Cardiac septum (tissue), 1 donor: ENCODE measurements around the gene TMEM147. TPM values are rescaled to one million over a fixed set of nuclear protein-coding genes. Genes with fewer than 3 reads are reported as not detected.

Source experiments
- DNase-seq: peaks from one replicate; pipeline ENCODE4 v3.0.0-alpha.2; 2020; ENCODE audit warnings: low spot score
- intact Hi-C: fragments of 100-400 bp; cut with DNase I; formaldehyde crosslinking; loops from one replicate; pipeline ENCODE4 v1.14.0; 2022
- total RNA-seq: library from RNA; stranded (reverse); fragmentation: NEBNext Ultra II Directional; extraction: Animal tissue kit (Norgen Biotek cat#: 25700); gene quantifications from one replicate; pipeline ENCODE4 v1.2.1, GENCODE V29; 2021
- donor health status: DM: no; HTN: no; CAD: no.

Gene TMEM147
- total RNA-seq, 1 donor from 2014 or later: 64.4 TPM

DNA sequence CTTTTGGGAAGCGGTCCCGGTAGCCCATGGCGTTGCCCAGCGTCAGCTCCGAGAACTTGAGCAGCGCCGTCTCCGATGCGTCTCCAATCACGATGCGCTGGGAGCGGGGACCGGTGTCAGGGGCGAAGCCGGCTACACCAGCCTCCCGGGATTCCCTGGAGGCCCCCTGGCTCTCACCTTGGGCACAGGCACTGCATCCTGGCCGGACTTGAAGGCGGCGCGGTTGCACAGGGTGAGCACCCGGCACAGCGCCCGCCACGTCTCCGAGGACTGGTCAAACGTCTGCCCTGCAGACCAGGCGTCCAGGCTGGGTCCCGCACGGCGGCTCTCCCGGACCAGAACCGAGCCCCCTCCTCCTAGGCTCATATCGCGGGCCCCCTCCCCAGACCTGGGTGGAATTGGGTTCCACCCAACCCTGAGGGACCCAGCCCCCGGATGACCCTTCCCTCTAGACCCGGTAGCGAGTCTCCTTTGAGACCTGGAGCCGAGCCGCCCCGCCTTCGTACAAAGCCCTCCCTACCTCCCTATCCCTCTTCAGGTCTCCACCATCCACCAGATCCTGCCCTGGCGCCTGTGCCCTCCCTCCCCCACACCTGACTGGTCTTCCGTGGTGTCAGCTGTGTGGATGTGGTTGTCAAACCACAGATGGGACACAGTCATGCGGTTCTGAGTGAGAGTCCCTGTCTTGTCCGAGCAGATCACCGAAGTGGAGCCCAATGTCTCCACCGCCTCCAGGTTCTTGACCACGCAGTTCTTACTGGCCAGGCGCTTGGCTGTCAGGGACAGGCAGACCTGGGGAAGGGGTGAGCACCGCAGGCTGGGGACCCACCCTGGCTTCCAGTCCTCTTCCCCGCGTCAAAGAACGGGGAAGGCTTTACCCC, 13.2 kb downstream of the TMEM147 start:
- intact Hi-C loops: no loop called here
- no peak for DNase-seq

DNA sequence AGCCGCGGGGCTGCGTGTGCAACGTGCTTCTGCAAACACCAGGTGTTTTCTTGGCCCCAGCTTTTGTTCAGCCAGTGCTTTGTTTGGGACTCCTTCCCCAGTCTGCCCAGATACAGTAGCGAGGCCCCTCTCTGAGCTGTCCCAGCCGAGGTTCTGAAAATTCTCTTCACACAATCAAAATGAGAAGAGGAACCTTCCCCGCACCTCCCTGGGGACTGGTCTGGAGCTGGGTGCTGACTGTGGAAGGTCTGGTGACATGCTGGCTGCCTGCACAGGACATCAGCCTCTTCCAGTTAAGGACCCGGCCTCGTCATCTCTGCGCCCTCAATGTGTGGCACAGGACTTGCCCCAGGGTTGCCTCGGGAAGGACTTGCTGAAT, 13.8 kb downstream of the TMEM147 start:
- DNase-seq: no peak
- intact Hi-C loops: no loop called here

DNA sequence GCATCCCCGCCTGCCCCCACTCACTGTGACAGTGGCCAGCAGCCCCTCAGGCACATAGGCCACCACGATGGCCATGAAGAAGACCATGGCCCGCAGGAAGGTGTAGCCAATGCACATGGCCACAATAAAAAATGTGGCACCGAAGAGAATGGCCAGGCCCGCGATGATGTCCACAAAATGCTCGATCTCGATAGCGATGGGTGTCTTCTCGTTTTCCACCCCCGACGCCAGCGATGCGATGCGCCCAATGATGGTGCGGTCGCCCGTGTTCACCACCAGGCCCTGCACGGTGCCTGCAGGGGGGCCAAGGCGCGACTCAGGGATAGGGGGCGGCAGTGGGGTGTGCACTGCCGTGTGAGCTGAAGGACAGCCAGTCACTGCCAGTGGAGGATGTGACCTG, 14.4 kb downstream of the TMEM147 start:
- intact Hi-C loops: no loop called here
- DNase-seq: no peak

DNA sequence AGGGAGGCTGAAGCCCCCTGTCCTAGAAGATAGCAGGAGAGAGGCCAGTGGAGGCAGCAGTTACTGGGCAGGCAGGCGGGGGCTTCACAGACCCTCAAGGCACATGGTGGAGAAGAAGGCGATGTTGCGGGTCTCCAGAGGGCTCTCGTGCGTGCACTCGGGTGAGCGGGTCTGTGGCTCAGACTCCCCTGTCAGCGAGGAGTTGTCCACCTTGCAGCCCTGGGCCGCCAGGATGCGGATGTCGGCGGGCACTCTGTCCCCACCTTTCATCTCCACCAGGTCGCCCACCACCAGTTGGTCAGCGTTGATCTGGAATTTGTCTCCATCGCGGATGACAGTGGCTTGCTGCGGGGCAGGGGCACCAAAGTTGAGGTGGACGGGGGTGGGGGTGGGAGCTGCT, 14.8 kb downstream of the TMEM147 start:
- intact Hi-C loops: no loop called here
- no peak for DNase-seq

DNA sequence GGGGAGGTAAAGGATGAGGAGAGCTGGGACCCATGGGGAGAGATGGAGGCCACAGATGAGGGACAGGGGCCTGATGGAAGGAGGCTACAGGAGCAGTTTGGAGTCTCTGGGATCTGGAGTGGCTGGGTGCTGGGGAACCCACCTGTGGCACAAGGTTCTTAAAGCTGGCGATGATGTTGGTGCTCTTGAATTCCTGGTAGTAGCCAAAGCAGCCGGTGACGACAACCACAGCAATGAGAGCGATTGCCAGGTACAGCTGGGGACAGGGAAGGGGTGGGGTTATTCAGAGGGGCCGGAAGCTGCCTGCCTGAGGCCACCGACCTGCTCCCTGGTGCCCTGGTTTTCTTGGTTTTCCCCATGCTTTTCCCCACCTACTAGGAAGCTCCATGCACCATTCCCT, 15.3 kb downstream of the TMEM147 start:
- intact Hi-C loops: no loop called here

DNA sequence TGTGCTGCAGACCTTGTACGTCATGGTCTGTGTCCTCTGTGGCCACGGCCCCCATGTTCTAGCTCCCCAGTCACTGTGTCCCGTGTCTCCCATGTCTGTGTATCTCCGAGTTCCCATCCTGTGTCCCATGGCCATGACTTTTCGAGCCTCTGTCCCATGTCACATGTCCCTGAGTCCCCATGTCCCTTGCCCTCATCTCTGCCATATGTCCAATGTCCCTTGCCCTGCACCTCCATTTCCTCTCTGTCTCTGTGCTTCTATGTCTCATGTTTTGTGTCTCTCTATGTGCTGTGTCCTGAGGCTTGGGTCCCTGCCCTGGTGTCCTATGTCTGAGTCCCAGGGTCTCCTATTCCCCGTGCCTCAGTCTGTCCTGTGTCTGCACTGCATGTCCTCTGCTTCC, 16.0 kb downstream of the TMEM147 start:
- DNase-seq: no peak

More for the DNA sequence above, 15.3 kb downstream of the TMEM147 start:
- DNase-seq: no peak

DNA sequence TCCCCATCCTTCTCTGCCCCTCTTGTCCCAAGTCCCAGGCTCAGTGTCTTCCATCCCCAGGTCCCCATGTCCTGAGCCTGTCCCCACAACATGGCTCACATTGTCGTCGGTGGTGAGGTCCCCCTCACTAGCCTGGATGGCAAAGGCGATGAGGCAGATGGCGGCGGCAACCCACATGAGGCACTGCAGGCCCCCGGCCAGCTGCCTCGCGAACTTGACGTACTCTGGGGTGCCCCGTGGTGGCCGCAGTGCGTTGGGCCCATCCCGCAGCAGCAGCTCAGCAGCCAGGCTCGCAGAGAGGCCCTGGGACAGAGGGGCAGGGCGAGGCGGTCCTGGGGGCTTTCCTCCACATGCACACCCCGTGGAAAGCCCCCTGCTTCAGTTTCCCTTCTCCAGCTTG, 16.9 kb downstream of the TMEM147 start:
- no peak for DNase-seq
- intact Hi-C loops: no loop called here

More for the DNA sequence above, 16.0 kb downstream of the TMEM147 start:
- intact Hi-C loops: no loop called here

DNA sequence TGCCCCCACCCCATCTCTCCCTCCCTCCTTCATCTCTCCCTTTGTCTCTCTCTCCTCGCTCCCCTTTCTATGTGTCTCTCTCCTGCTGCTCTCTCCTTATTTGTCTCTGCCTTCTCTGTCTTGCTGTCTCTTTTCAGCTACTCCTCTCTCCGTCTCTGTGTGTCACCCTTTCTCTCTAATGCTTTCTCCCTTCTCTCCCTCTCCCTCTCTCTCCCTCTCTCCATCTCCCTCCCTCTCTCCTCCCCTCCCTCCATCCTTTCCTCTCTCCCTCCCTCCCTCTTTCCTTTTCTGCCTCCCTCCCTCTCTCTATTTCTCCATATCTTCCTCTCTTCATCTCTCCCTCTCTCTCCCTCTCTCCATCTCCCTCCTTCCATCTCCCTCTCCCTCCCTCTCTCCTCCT, 17.4 kb downstream of the TMEM147 start:
- intact Hi-C loops: no loop called here
- DNase-seq: no peak

DNA sequence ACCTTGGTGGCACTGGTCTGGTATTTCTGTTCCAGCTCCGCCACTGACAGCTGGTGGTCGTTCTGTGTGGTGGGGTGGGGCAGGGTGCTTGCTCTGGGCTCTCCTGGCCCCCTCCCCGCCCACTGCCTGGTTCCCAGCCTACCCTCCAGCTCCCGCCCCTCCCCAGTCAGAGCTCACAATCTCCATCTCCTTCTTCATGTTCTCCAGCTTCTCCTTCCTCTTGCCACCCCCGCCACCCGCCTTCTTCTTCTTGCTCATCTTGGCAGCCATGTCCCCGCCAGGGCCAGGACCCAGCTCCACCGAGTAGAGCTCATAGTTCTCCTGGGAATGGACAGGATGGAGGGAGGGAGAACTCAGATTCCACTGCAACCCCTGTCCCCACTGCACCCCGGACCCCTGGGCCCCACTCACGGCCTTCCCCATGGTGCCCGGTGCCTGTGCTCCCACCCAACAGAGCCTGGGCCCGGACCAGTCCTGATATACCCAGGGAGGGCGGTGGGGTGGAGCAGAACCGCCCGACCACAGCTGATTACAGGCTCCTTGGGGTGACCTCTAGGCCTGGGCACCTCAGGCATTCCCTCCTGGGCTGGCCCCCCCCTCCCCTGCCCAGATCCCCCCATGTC, 17.9 kb downstream of the TMEM147 start, which contains the start of gene ATP4A:
Gene ATP4A, minus strand, starts transcription at position 452 of the 623 bp plus-strand sequence. Its CDS starts 29 bp downstream, at position 423.
- intact Hi-C loops: no loop called here
- no peak for DNase-seq

DNA sequence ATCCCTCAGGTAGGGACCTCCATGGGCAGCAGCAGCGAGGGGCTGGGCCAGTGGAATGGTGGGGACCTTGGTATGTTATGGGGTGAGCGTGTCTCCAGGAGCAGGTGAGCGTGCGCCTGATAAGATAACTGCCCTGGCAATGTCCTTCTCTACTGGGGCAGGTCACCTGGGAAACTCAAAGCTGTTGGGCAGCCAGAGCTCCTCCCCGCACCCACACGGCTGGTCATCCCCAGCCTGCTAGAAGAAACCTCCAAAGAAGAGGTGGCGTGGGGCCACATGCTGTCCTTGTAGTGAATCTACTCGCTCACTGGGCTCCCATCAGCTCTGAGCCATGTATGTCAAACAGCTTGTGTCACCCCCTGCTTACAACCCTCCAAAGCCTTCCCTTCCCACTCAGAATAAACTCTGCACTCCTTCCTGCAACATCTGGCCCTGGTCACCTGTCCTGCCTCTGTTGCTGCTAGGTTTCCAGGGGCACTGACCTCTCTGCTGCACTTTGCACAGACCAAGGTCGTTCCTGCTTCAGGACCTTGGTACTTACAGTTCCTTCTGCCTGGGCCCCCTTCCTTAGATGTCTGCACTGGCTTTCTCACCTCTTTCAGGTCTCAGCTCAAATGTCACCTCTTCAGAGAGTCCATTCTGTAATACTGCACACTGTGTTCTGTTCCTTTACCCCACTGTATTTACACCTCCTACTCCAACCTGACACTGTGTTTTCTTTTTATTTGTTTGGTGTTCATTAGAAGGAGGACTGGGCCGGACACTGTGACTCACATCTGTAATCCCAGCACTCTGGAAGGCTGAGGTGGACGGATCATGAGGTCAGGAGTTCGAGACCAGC, 19.8 kb downstream of the TMEM147 start:
- intact Hi-C loops: no loop called here
- DNase-seq: no peak

DNA sequence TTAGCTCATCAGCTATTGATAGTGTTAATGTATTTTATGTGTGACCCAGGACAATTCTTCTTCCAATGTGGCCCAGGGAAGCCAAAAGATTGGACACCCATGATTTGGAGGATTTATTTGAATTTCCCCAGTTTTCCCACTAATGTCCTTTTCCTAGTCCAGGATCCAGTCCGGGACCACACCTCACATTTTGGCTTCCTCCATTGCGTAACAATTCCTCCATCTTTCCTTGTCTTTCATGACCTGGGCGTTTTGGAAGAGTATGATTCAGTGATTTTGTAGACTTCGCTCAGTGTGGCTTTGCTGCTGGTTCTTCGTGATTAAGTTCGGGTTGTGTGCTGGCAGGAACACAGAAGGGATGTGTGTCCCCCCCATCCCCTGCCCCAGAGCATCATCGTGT, 21.3 kb downstream of the TMEM147 start:
- no peak for DNase-seq
- intact Hi-C loops: no loop called here

DNA sequence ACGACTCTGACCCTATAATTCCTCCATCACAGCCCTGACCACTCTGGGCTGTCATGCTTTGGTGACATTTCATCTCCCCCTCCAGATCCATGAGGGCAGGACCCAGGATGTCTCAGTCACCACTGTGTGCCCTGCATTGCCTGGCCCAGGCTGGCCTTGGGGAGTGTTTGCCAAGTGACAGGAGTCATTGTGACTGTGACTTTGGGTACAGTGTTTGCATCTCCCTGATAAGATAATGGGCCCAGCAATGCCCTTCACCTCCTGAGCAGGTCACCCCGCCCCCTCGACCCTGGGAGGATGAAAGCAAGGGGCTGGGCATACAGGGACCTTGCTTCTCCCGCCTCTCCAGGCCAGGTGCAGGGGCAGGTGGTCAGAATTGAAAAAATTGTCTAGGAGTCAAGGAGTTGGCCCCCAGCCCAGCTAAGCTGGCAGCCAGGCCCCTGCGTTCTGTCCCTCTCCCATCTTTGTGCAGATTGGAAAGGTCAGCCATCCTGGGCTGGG, 23.9 kb downstream of the TMEM147 start:
- intact Hi-C loops: no loop called here
- peak; percentile 47 for DNase-seq

DNA sequence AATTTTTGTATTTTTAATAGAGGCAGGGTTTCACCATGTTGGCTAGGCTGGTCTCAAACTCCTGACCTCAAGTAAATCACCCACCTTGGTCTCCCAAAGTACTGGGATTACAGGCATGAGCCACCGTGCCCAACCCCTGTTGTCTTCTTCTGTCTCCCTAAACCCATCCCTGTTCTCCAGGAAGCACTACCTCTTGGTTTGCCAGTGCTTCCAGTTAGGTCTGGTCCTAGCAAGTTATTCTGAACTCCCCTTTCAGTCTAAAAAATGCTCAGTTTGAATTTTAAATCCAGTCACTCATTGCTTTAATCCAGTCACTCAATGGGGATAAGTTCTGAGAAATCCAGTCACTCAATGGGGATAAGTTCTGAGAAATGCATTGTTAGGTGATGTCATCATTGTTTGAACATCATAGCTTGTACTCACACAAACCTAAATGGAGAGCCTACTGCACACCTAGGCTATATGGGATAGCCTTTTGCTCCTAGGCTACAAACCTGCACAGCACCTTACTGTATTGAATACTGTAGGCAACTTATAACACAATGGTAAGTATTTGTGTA, 26.1 kb downstream of the TMEM147 start:
- no peak for DNase-seq
- intact Hi-C loops: no loop called here

DNA sequence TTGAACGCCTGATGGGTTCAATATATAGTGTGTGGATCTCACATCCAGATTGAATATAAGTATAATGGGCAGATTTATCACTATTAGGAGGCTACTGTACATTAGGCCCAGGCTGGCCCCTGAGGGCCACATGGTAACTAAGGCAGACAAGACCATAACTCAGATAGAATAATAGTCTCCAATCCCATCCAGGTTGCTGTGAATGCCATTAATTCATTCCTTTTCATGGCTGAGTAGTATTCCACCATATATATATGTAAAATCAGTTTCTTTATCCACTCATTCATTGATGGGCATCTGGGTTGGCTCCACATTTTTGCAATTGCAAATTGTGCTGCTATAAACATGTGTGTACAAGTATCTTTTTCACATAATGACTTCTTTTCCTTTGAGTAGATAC, 32.5 kb downstream of the TMEM147 start:
- no peak for DNase-seq
- intact Hi-C loops: no loop called here

DNA sequence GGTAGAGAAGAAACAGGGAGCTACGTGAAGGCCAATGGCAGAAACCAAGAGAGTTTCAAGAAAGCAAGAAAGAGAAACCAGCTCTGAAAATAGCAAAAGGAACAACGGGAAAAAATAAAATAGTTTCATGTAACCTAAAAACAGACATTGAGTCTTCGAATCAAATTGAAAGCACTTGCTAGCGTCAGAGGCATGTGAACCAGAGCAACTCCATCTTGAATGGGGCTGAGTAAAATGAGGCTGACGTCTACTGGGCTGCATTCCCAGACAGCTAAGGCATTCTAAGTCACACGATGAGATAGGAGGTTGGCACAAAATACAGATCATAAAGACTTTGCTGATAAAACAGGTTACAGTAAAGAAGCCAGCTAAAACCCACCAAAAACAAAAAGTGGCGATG, 33.3 kb downstream of the TMEM147 start:
- intact Hi-C loops: no loop called here
- no peak for DNase-seq

DNA sequence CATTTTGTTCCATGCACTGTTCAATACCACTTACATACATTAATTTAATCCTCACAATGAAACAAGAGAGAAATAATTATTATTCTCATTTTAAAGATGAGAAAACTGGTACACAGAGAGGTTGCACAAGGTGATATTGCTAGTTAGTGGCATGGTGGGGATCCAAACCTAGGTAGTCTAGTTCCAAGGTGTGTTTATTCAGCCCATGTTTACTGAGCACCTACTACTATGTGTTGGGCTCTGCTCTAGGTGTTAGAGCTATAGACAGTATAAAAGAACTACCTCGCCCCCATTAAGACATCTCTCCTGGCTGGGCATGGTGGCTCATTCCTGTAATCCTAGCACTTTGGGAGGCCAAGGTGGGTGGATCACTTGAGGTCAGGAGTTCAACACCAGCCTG, 37.3 kb downstream of the TMEM147 start:
- intact Hi-C loops: no loop called here
- no peak for DNase-seq

DNA sequence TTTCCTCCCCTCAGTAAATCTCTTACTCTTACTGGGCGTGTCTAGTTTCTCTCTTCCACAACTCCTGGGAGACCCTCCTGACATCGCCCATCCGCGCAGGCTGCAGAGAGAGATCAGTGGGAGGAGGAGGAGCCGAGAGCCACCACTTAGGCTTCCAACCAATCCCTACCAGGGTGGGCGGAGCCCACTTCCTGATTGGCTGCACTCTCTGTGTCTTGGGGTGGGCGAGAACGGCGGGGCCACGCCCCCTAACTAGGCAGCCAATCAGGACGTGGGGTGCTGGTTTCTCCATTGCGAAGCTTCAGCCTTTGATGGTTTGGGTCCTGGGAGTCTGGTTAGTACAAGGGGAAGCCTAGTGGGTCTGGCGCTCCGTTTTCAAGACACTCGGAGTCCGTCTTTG, 40.4 kb downstream of the TMEM147 start, which contains the start of gene PMIS2:
Gene PMIS2, plus strand, starts transcription at position 326 of the 400 bp plus-strand sequence. CDS start 87 bp downstream, outside the sequence.
- intact Hi-C loops: no loop called here
- DNase-seq: no peak

DNA sequence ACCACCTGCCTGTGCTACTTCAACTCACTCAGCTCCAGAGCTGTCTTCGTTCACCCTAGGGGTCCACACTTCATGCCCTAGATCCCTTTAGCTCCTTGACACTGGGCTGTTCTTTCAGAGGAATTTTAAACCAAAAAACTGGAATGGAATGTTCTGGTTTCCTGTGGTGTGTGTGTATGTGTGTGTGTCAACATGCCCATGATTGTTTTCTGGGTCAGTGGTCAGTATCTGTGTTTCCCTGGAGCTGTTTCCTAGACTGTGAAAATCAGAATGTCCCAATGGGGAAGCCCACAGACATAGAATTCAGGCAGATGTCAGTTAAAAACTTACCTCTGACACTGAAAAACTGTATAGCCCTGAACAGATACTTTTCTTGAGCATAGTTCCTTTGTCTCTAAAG, 41.9 kb downstream of the TMEM147 start:
- no peak for DNase-seq
- intact Hi-C loops: no loop called here

DNA sequence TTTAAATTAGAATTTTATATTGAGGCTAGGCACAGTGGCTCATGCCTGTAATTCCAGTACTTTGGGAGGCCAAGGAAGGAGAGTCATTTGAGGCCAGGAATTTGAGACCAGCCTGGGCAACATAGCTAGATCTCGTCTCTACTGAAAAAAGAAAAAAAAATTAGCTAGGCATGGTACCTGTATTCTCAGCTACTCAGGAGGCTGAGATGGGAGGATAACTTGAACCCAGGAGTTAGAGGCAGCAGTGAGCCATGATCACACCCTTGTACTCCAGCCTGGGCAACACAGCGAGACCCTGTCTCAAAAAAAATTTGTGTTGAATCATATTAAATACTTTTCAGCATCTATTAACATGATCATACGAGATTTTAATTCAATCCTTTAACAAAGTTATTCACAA, 45.4 kb downstream of the TMEM147 start:
- intact Hi-C loops: no loop called here
- DNase-seq: no peak

DNA sequence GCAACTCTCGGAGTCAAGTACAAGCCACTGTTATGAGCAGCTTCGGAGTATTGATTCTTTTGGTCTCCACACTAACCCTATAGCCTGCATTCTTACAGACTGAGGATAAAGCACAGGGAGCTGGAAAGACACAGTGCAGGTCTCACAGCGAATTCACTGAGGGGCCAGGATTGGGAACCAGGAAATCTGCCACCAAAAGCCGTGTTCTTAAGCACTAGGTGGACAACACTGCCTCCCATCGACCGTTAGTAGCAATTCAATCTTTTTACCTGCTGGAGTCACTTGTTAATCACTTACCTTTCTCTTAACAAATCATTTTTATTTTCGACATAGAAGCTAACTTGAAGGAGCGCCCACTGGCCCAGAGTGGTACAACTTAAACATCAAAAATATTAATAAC, 46.8 kb downstream of the TMEM147 start:
- DNase-seq: no peak
- intact Hi-C loops: no loop called here
